T-cell (primary cell): ENCODE results near the gene ASB4. TPM values are rescaled to one million over a fixed set of nuclear protein-coding genes. Genes with fewer than 3 reads are reported as not detected.

Source experiments
- ATAC-seq, 4 experiments: fragments of 200-7000 bp in 3 of 4; fragments of 150-1000 bp in 1 of 4; cut with Tn5 transposase; replicated peaks in 1 of 4; 1 replicate in 3 of 4; 2 replicates in 1 of 4; pipeline ENCODE4 v1.10.0; 2021; ENCODE audit warnings: moderate library complexity in 3 of 4, mild to moderate bottlenecking in 2 of 4, moderate number of reproducible peaks in 1 of 4
- CTCF ChIA-PET, 2 donors: fragments of 300-600 bp; sonication (Branson Sonifier 250); formaldehyde crosslinking; loops; one replicate each; lab custom pipeline; 2022; ENCODE audit warnings: antibody characterized with exemption in 2 of 2; lab: Charles Lee
- POLR2A ChIA-PET, 2 donors: fragments of 300-600 bp; sonication (Branson Sonifier 250); formaldehyde crosslinking; loops; one replicate each; lab custom pipeline; 2022; ENCODE audit warnings: antibody characterized with exemption in 2 of 2; lab: Charles Lee
- DNase-seq, 35 experiments: peaks; one replicate each; pipeline versions ENCODE4 v3.0.0 to v3.0.0-alpha.2; 2013 to 2023
- H3K27ac ChIP-seq: one replicate; pipeline ENCODE4 v1.5.1; 2013; ENCODE audit warnings: low read length
- H3K27me3 ChIP-seq, 2 experiments: replicated peaks in 1 of 2; 1 replicate in 1 of 2; 2 replicates in 1 of 2; pipeline versions ENCODE4 v1.6.1 to v1.7.0; 2013; ENCODE audit warnings: low read length in 1 of 2, mixed read lengths in 1 of 2; ENCODE audit not compliant: control insufficient read depth in 2 of 2, insufficient read depth in 2 of 2; ENCODE audit errors: extremely low read depth in 1 of 2
- H3K36me3 ChIP-seq, 2 donors: 1 replicate in 1 of 2; 2 replicates in 1 of 2; pipeline versions ENCODE4 v1.6.1 to v1.7.0; 2013; ENCODE audit warnings: low read length in 1 of 2; ENCODE audit not compliant: control insufficient read depth in 2 of 2, insufficient read depth in 1 of 2; ENCODE audit errors: extremely low read depth in 1 of 2
- H3K4me1 ChIP-seq, 2 experiments: 1 replicate in 1 of 2; 2 replicates in 1 of 2; pipeline versions ENCODE4 v1.6.1 to v1.7.0; 2013; ENCODE audit warnings: low read length in 2 of 2, mixed read lengths in 1 of 2; ENCODE audit not compliant: insufficient read depth in 2 of 2, control insufficient read depth in 1 of 2; ENCODE audit errors: extremely low read depth in 1 of 2
- H3K4me3 ChIP-seq, 2 donors: 1 replicate in 1 of 2; 2 replicates in 1 of 2; pipeline versions ENCODE4 v1.5.1 to v1.7.0; 2013; ENCODE audit warnings: mild to moderate bottlenecking in 2 of 2, low read length in 1 of 2, moderate library complexity in 1 of 2; ENCODE audit not compliant: control insufficient read depth in 1 of 2; ENCODE audit errors: extremely low read depth in 1 of 2
- H3K9me3 ChIP-seq: 2 replicates; pipeline ENCODE4 v1.7.0; 2013
- H3K27ac Mint-ChIP-seq, 2 donors: one replicate each; pipeline ENCODE4 v1.8.0; 2020 to 2021; ENCODE audit warnings: mild to moderate bottlenecking in 2 of 2, mixed read lengths in 2 of 2
- H3K27me3 Mint-ChIP-seq, 2 donors: one replicate each; pipeline ENCODE4 v1.8.0; 2021 to 2022; ENCODE audit warnings: mixed read lengths in 2 of 2
- H3K36me3 Mint-ChIP-seq: one replicate; pipeline ENCODE4 v1.8.0; 2021; ENCODE audit warnings: mixed read lengths
- H3K4me1 Mint-ChIP-seq, 3 donors: one replicate each; pipeline ENCODE4 v1.8.0; 2020 to 2022; ENCODE audit warnings: mixed read lengths in 3 of 3, mild to moderate bottlenecking in 1 of 3
- H3K4me3 Mint-ChIP-seq, 3 donors: one replicate each; pipeline ENCODE4 v1.8.0; 2020 to 2022; ENCODE audit warnings: mild to moderate bottlenecking in 3 of 3, mixed read lengths in 3 of 3, moderate library complexity in 3 of 3
- H3K9me3 Mint-ChIP-seq, 3 donors: one replicate each; pipeline ENCODE4 v1.8.0; 2020 to 2022; ENCODE audit warnings: mixed read lengths in 3 of 3
- WGBS: methylation state at CpG from one replicate; pipeline ENCODE4 v1.1.5; 2013; ENCODE audit warnings: missing lambda C conversion rate; ENCODE audit not compliant: insufficient coverage; 5-methylcytosine and 5-hydroxymethylcytosine counted together
- total RNA-seq, 35 experiments: library from RNA in 6 of 35; stranded (reverse) in 6 of 35; fragments of 120-200 nt in 1 of 35; gene quantifications; one replicate each; pipeline versions ENCODE4 v1.2.1 to v1.2.4 and lab custom pipeline; 2013 to 2026

The ASB4 gene
- total RNA-seq, 5 donors from 2014 or later (not counting 1 experiment from before 2014, with no cell fraction given) = 0.09 TPM; not detected in 4

GRCh38 chr7:95517458-95517857 is 31.7 kb downstream of the ASB4 start:
- H3K36me3 Mint-ChIP-seq = no peaks in the 10 kb centered on the region
- H3K4me1 Mint-ChIP-seq = no peaks in the 10 kb centered on the region
- no peak overlapping the region for H3K4me3 Mint-ChIP-seq
- 29% methylated on average over 1 of the region's 2 CpGs for WGBS
- CTCF ChIA-PET = no interaction called here
- no peak for DNase-seq
- peaks cover 0 to 7% of the 10 kb centered on the region in 2 experiments for H3K27me3 ChIP-seq
- POLR2A ChIA-PET = no interaction called here
- peaks cover 6 to 7% of the 10 kb centered on the region in 2 donors for H3K27me3 Mint-ChIP-seq
- ATAC-seq = no peak
- no peaks in the 10 kb centered on the region for H3K4me1 ChIP-seq
- H3K27ac ChIP-seq = no peak overlapping the region
- no peaks in the 10 kb centered on the region for H3K9me3 ChIP-seq
- no peak overlapping the region for H3K4me3 ChIP-seq
- no peak overlapping the region for H3K27ac Mint-ChIP-seq
- H3K36me3 ChIP-seq = no peaks in the 10 kb centered on the region
- H3K9me3 Mint-ChIP-seq = no peaks in the 10 kb centered on the region

- ATAC-seq (no peak), DNase-seq (no peak)
- Histone ChIP-seq H3K27ac (no peak overlapping the region), H3K9me3 (no peaks in the 10 kb centered on the region), H3K4me1 (no peaks in the 10 kb centered on the region), H3K27me3 (peaks cover 0 to 7% of the 10 kb centered on the region in 2 experiments), H3K4me3 (no peak overlapping the region), H3K36me3 (no peaks in the 10 kb centered on the region)
- Mint-ChIP-seq H3K27me3 (peaks cover 6 to 7% of the 10 kb centered on the region in 2 donors), H3K4me1 (no peaks in the 10 kb centered on the region), H3K36me3 (no peaks in the 10 kb centered on the region), H3K27ac (no peak overlapping the region), H3K4me3 (no peak overlapping the region), H3K9me3 (no peaks in the 10 kb centered on the region)
- CTCF ChIA-PET = no interaction called here
- POLR2A ChIA-PET = no interaction called here
- WGBS = no CpG with 5 or more reads among the region's 1 CpG
These were observed 32.1 kb downstream of the ASB4 start for GRCh38 chr7:95517870-95518269.

GRCh38 chr7:95520136-95520535 is 34.4 kb downstream of the ASB4 start:
- ATAC-seq = no peak
- DNase-seq = no peak
- Histone ChIP-seq H3K4me1 (no peaks in the 10 kb centered on the region), H3K27me3 (peaks cover 0 to 7% of the 10 kb centered on the region in 2 experiments), H3K9me3 (no peaks in the 10 kb centered on the region), H3K4me3 (no peak overlapping the region), H3K27ac (no peak overlapping the region), H3K36me3 (no peaks in the 10 kb centered on the region)
- no peaks in the 10 kb centered on the region for H3K4me1 Mint-ChIP-seq
- H3K36me3 Mint-ChIP-seq = no peaks in the 10 kb centered on the region
- no peak overlapping the region for H3K27ac Mint-ChIP-seq
- no peaks in the 10 kb centered on the region for H3K9me3 Mint-ChIP-seq
- ChIA-PET POLR2A (no interaction called here), CTCF (no interaction called here)
- no peak overlapping the region for H3K4me3 Mint-ChIP-seq
- peaks cover 6 to 12% of the 10 kb centered on the region in 2 donors for H3K27me3 Mint-ChIP-seq
- whole genome bisulfite sequencing = no CpG with 5 or more reads among the region's 2 CpGs

- H3K9me3 ChIP-seq = no peaks in the 10 kb centered on the region
- CTCF ChIA-PET = no interaction called here
- no peak overlapping the region for H3K27ac ChIP-seq
- H3K4me1 ChIP-seq = no peaks in the 10 kb centered on the region
- H3K27ac Mint-ChIP-seq = no peak overlapping the region
- no peak for ATAC-seq
- 63% methylated on average over 2 of the region's 3 CpGs for WGBS
- H3K4me1 Mint-ChIP-seq = no peaks in the 10 kb centered on the region
- DNase-seq = no peak
- no peak overlapping the region for H3K4me3 Mint-ChIP-seq
- H3K27me3 Mint-ChIP-seq = peaks cover 2 to 5% of the 10 kb centered on the region in 2 donors
- no peaks in the 10 kb centered on the region for H3K36me3 Mint-ChIP-seq
- H3K4me3 ChIP-seq = no peak overlapping the region
- H3K27me3 ChIP-seq = peaks cover 0 to 5% of the 10 kb centered on the region in 2 experiments
- no peaks in the 10 kb centered on the region for H3K36me3 ChIP-seq
- POLR2A ChIA-PET = no interaction called here
- H3K9me3 Mint-ChIP-seq = no peaks in the 10 kb centered on the region
These were observed 39.8 kb downstream of the ASB4 start for GRCh38 chr7:95525503-95525902.

- H3K4me3 Mint-ChIP-seq = no peak overlapping the region
- no peak overlapping the region for H3K27ac Mint-ChIP-seq
- no peaks in the 10 kb centered on the region for H3K9me3 ChIP-seq
These were observed 40.5 kb downstream of the ASB4 start for GRCh38 chr7:95526128-95526738.

GRCh38 chr7:95527033-95527775 is 41.5 kb downstream of the ASB4 start:
- Mint-ChIP-seq H3K9me3 (no peaks in the 10 kb centered on the region), H3K27me3 (peaks cover 2 to 5% of the 10 kb centered on the region in 2 donors), H3K4me3 (no peak overlapping the region), H3K4me1 (no peaks in the 10 kb centered on the region), H3K36me3 (no peaks in the 10 kb centered on the region), H3K27ac (no peak overlapping the region)
- Histone ChIP-seq H3K27me3 (peaks cover 0 to 5% of the 10 kb centered on the region in 2 experiments), H3K27ac (no peak overlapping the region), H3K9me3 (no peaks in the 10 kb centered on the region), H3K4me3 (no peak overlapping the region), H3K36me3 (no peaks in the 10 kb centered on the region), H3K4me1 (no peaks in the 10 kb centered on the region)
- CTCF ChIA-PET = interaction anchor here in 1 of 2 donors (1.0 kb wide), 1 partner anchor 16 kb away, joined by 4 read pairs; no protein-coding TSS in a partner anchor
- WGBS = no CpG with 5 or more reads among the region's 5 CpGs
- DNase-seq (peak in 2 of 35 experiments; percentile 7 to 9), ATAC-seq (no peak)
- POLR2A ChIA-PET = no interaction called here

More at GRCh38 chr7:95526128-95526738, 40.5 kb downstream of the ASB4 start:
- peaks cover 2 to 5% of the 10 kb centered on the region in 2 donors for H3K27me3 Mint-ChIP-seq
- ChIA-PET CTCF (interaction anchor here in 1 of 2 donors (1.0 kb wide), 1 partner anchor 15 kb away, joined by 4 read pairs; no protein-coding TSS in a partner anchor), POLR2A (interaction anchor here in 1 of 2 donors (0.6 kb wide), 1 partner anchor 21 kb away, joined by 4 read pairs; no protein-coding TSS in a partner anchor)
- Histone ChIP-seq H3K4me3 (no peak overlapping the region), H3K36me3 (no peaks in the 10 kb centered on the region), H3K27me3 (peaks cover 0 to 5% of the 10 kb centered on the region in 2 experiments), H3K4me1 (no peaks in the 10 kb centered on the region), H3K27ac (no peak overlapping the region)
- H3K36me3 Mint-ChIP-seq = no peaks in the 10 kb centered on the region
- WGBS = 93% methylated on average over 4 of the region's 7 CpGs
- ATAC-seq (no peak), DNase-seq (no peak)
- H3K9me3 Mint-ChIP-seq = no peaks in the 10 kb centered on the region
- H3K4me1 Mint-ChIP-seq = no peaks in the 10 kb centered on the region
